SK-N-SH treated with all-trans-retinoic acid at 6 μM for 48 hours (cell line): ENCODE results near the gene CDR2L.

Experiments used
- ARNTL ChIP-seq: fragments of 450-650 bp; formaldehyde crosslinking; IDR thresholded peaks from 2 replicates; pipeline ENCODE4 v1.5.0; 2020; ENCODE audit warnings: low read depth, mild to moderate bottlenecking, moderate library complexity, borderline replicate concordance
- CSDC2 ChIP-seq: fragments of 250-450 bp; sonication (Bioruptor Pico); IDR thresholded peaks from 2 replicates; pipeline ENCODE4 v1.5.0; 2020; ENCODE audit warnings: mild to moderate bottlenecking, moderate library complexity
- ISL1 ChIP-seq: fragments of 250-450 bp; sonication (Bioruptor Pico); IDR thresholded peaks from 2 replicates; pipeline ENCODE4 v2.1.2; 2022; ENCODE audit warnings: mild to moderate bottlenecking, moderate library complexity
- PPARA ChIP-seq: fragments of 250-450 bp; sonication (Bioruptor Pico); IDR thresholded peaks from 2 replicates; pipeline ENCODE4 v1.5.0; 2020; ENCODE audit warnings: mild to moderate bottlenecking, borderline replicate concordance
- RARB ChIP-seq: fragments of 250-450 bp; sonication (Bioruptor Pico); IDR thresholded peaks from 2 replicates; pipeline ENCODE4 v1.8.0; 2021; ENCODE audit warnings: mild to moderate bottlenecking, moderate library complexity
- SNAI2 ChIP-seq: fragments of 250-450 bp; sonication (Bioruptor Pico); IDR thresholded peaks from 2 replicates; pipeline ENCODE4 v1.5.0; 2020; ENCODE audit warnings: mild to moderate bottlenecking, moderate library complexity
- ZFP30 ChIP-seq: fragments of 450-650 bp; formaldehyde crosslinking; IDR thresholded peaks from 2 replicates; pipeline ENCODE4 v1.5.0; 2022; ENCODE audit warnings: mild to moderate bottlenecking, moderate library complexity
- ZNF565 ChIP-seq: fragments of 450-650 bp; formaldehyde crosslinking; conservative IDR thresholded peaks from 2 replicates; pipeline ENCODE4 v1.5.0; 2020; ENCODE audit warnings: low read depth, mild to moderate bottlenecking, moderate library complexity
- ZNF70 ChIP-seq: fragments of 450-650 bp; formaldehyde crosslinking; IDR thresholded peaks from 2 replicates; pipeline ENCODE4 v1.5.0; 2020; ENCODE audit warnings: mild to moderate bottlenecking, moderate library complexity
- ZNF8 ChIP-seq: fragments of 450-650 bp; formaldehyde crosslinking; IDR thresholded peaks from 2 replicates; pipeline ENCODE4 v1.5.0; 2020; ENCODE audit warnings: mild to moderate bottlenecking, moderate library complexity
- TF ChIP-seq, protein P1 (sequence below): fragments of 250-450 bp; sonication (Bioruptor Pico); IDR thresholded peaks from 2 replicates; pipeline ENCODE4 v1.5.1; 2020; ENCODE audit warnings: low read depth, mild to moderate bottlenecking, moderate library complexity

DNA sequence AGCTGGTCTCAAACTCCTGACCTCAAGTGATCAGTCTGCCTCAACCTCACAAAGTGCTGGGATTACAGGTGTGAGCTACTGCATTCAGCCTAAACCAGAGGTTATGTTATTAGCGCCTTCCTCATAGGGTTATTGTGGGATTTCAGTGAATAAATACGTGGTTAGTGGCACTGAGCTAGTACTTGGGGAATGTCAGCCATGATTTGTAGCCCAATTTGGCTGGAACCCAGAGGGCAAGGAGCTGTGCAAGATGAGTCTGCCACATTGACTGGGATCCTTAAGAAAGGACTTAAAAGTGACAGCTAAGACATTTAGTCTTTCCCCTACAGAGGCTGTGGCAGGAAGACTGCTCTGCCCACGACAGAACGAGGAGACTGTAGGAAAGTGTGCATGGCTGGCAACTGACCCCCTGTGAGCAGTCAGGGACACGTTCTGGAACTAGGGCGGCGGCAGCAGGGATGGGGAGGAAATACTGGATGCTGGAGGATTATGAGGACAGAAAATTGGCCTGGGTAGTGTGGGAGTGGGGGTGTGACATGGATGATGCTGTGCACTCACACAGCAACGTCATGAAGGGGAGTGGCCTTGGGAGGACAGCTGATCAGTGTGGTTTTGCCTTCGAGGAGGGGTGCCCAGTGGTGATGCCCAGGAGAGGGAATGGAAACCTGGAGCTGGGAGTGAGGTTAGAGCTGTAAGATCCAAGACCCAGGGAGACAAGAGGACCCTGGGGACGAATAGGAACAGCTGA, 44.7 kb downstream of the CDR2L start:
- TF ChIP-seq, protein P1, sequence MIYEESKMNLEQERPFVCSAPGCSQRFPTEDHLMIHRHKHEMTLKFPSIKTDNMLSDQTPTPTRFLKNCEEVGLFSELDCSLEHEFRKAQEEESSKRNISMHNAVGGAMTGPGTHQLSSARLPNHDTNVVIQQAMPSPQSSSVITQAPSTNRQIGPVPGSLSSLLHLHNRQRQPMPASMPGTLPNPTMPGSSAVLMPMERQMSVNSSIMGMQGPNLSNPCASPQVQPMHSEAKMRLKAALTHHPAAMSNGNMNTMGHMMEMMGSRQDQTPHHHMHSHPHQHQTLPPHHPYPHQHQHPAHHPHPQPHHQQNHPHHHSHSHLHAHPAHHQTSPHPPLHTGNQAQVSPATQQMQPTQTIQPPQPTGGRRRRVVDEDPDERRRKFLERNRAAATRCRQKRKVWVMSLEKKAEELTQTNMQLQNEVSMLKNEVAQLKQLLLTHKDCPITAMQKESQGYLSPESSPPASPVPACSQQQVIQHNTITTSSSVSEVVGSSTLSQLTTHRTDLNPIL (CRISPR knock-in tag), result no peak
- no peak for TF ChIP-seq ISL1 (CRISPR knock-in tag)
- no peak for TF ChIP-seq ZNF565 (CRISPR knock-in tag)
- TF ChIP-seq SNAI2 (CRISPR knock-in tag), result no peak
- no peak for TF ChIP-seq RARB
- no peak for TF ChIP-seq CSDC2
- TF ChIP-seq ZFP30, result no peak
- TF ChIP-seq PPARA (CRISPR knock-in tag), result no peak
- no peak for TF ChIP-seq ARNTL (CRISPR knock-in tag)
- TF ChIP-seq ZNF8, result no peak
- no peak for TF ChIP-seq ZNF70 (CRISPR knock-in tag)
